H1 (cell line): ENCODE measurements around the gene THOP1. TPM values are rescaled to one million over a fixed set of nuclear protein-coding genes. Genes with fewer than 3 reads are reported as not detected.

ENCODE experiments used
- CTCF ChIA-PET: fragments of 300-600 bp; sonication (Branson Sonifier 250); formaldehyde crosslinking; loops from one replicate; lab custom pipeline; 2021; ENCODE audit not compliant: partially characterized antibody; lab: Charles Lee
- POLR2A ChIA-PET: fragments of 300-600 bp; sonication (Branson Sonifier 250); formaldehyde crosslinking; loops from one replicate; lab custom pipeline; 2021; ENCODE audit warnings: inconsistent platforms; ENCODE audit not compliant: partially characterized antibody; lab: Charles Lee
- DNase-seq, 2 experiments: peaks; one replicate each; pipeline versions ENCODE4 v3.0.0 to v3.0.0-alpha.2; 2010 to 2022; ENCODE audit warnings: low spot score in 2 of 2, low read depth in 1 of 2, mixed read lengths in 1 of 2
- FAIRE-seq: peaks from 2 replicates; lab custom pipeline; 2011; peaks lifted over from hg19 to GRCh38; lab: Jason Lieb, UNC
- H2AFZ ChIP-seq: 2 replicates; pipeline ENCODE4 v1.8.1; 2012; ENCODE audit warnings: low read length, inconsistent platforms
- H2AK5ac ChIP-seq: 2 replicates; pipeline ENCODE4 v1.6.1; 2013; ENCODE audit warnings: low read depth, low read length
- H2BK120ac ChIP-seq: replicated peaks from 2 replicates; pipeline ENCODE3; 2013; ENCODE audit warnings: low read depth, low read length, inconsistent platforms
- H2BK12ac ChIP-seq: 2 replicates; pipeline ENCODE4 v1.6.1; 2013; ENCODE audit warnings: low read depth, low read length
- H2BK15ac ChIP-seq: 2 replicates; pipeline ENCODE4 v1.6.1; 2013; ENCODE audit warnings: low read length
- H2BK20ac ChIP-seq: 2 replicates; pipeline ENCODE4 v1.6.1; 2013; ENCODE audit warnings: low read length
- H2BK5ac ChIP-seq: 2 replicates; pipeline ENCODE4 v1.6.1; 2013; ENCODE audit warnings: low read depth, low read length
- H3K14ac ChIP-seq: 2 replicates; pipeline ENCODE4 v1.6.1; 2013; ENCODE audit warnings: inconsistent platforms; ENCODE audit not compliant: insufficient read length
- H3K18ac ChIP-seq: 2 replicates; pipeline ENCODE4 v1.6.1; 2013; ENCODE audit warnings: low read length; ENCODE audit errors: extremely low read depth
- H3K23ac ChIP-seq: 2 replicates; pipeline ENCODE4 v1.6.1; 2013; ENCODE audit warnings: inconsistent platforms; ENCODE audit not compliant: insufficient read length
- H3K23me2 ChIP-seq: 2 replicates; pipeline ENCODE4 v1.6.1; 2013; ENCODE audit warnings: low read depth, low read length
- H3K27ac ChIP-seq: 2 replicates; pipeline ENCODE4 v1.6.1; 2011; ENCODE audit warnings: low read depth, low read length, inconsistent platforms
- H3K27me3 ChIP-seq, 4 experiments: replicated peaks in 1 of 4; 1 replicate in 1 of 4; 2 replicates in 3 of 4; pipeline versions ENCODE4 v1.6.1 to v1.8.1; 2011 to 2013; ENCODE audit warnings: low read length in 3 of 4, mild to moderate bottlenecking in 3 of 4, inconsistent platforms in 2 of 4, mixed read lengths in 2 of 4, moderate library complexity in 1 of 4; ENCODE audit not compliant: control insufficient read depth in 3 of 4, insufficient read depth in 3 of 4; ENCODE audit errors: extremely low read depth in 1 of 4
- H3K36me3 ChIP-seq, 4 experiments: 2 replicates each; pipeline versions ENCODE4 v1.6.1 to v1.8.1; 2011 to 2013; ENCODE audit warnings: mild to moderate bottlenecking in 4 of 4, low read length in 3 of 4, moderate library complexity in 2 of 4, control low read depth in 1 of 4, inconsistent platforms in 1 of 4; ENCODE audit not compliant: insufficient read depth in 4 of 4, control insufficient read depth in 2 of 4
- H3K4ac ChIP-seq: replicated peaks from 2 replicates; pipeline ENCODE3; 2013; ENCODE audit warnings: low read length, low read depth, mixed read lengths, inconsistent platforms; ENCODE audit not compliant: insufficient read length
- H3K4me1 ChIP-seq, 4 experiments: replicated peaks in 1 of 4; 1 replicate in 1 of 4; 2 replicates in 3 of 4; pipeline versions ENCODE4 v1.6.1 to v1.8.1; 2011 to 2013; ENCODE audit warnings: low read length in 3 of 4, inconsistent platforms in 2 of 4, mixed read lengths in 1 of 4; ENCODE audit not compliant: insufficient read depth in 4 of 4, control insufficient read depth in 3 of 4
- H3K4me2 ChIP-seq, 2 experiments: 2 replicates each; pipeline versions ENCODE4 v1.6.1 to v1.8.1; 2011 to 2013; ENCODE audit warnings: low read depth in 2 of 2, low read length in 2 of 2, control low read depth in 1 of 2, inconsistent platforms in 1 of 2, mild to moderate bottlenecking in 1 of 2; ENCODE audit not compliant: insufficient read depth in 1 of 2
- H3K4me3 ChIP-seq, 4 experiments: fragments of 200-600, 300-600 bp in 1 of 4; sonication (generic), shearing (Covaris generic), sonication (Bioruptor Twin) in 1 of 4; 2 replicates each; pipeline versions ENCODE4 v1.5.1 to v1.8.1; 2011 to 2016; ENCODE audit warnings: low read length in 4 of 4, low read depth in 3 of 4, control low read depth in 2 of 4, inconsistent platforms in 2 of 4, mild to moderate bottlenecking in 2 of 4, mixed read lengths in 1 of 4, moderate library complexity in 1 of 4; ENCODE audit not compliant: insufficient read depth in 2 of 4; ENCODE audit errors: extremely low read depth in 1 of 4
- H3K56ac ChIP-seq: replicated peaks from 2 replicates; pipeline ENCODE3; 2013; ENCODE audit warnings: low read depth, mild to moderate bottlenecking, mixed read lengths, low read length, inconsistent platforms; ENCODE audit not compliant: insufficient read length
- H3K79me1 ChIP-seq: 2 replicates; pipeline ENCODE4 v1.6.1; 2013; ENCODE audit warnings: low read depth, low read length, control low read depth
- H3K79me2 ChIP-seq, 2 experiments: 2 replicates each; pipeline versions ENCODE4 v1.6.1 to v1.8.1; 2012 to 2013; ENCODE audit warnings: low read length in 2 of 2, mild to moderate bottlenecking in 2 of 2, inconsistent platforms in 1 of 2; ENCODE audit not compliant: insufficient read depth in 2 of 2, control insufficient read depth in 1 of 2
- H3K9ac ChIP-seq, 4 experiments: replicated peaks in 1 of 4; 1 replicate in 1 of 4; 2 replicates in 3 of 4; pipeline versions ENCODE4 v1.6.1 to v1.8.1; 2011 to 2013; ENCODE audit warnings: low read depth in 3 of 4, low read length in 3 of 4, control low read depth in 2 of 4, mild to moderate bottlenecking in 2 of 4, moderate library complexity in 2 of 4, inconsistent platforms in 1 of 4; ENCODE audit errors: extremely low read depth in 1 of 4
- H3K9me3 ChIP-seq, 2 experiments: 2 replicates each; pipeline versions ENCODE4 v1.6.1 to v1.8.1; 2012 to 2013; ENCODE audit warnings: mild to moderate bottlenecking in 2 of 2, moderate library complexity in 2 of 2, control low read depth in 1 of 2, inconsistent platforms in 1 of 2, low read depth in 1 of 2, low read length in 1 of 2, mixed read lengths in 1 of 2; ENCODE audit not compliant: insufficient read depth in 2 of 2
- H4K20me1 ChIP-seq, 2 experiments: replicated peaks in 1 of 2; 2 replicates each; pipeline versions ENCODE3 to v1.8.1; 2011 to 2013; ENCODE audit warnings: inconsistent platforms in 2 of 2, low read length in 2 of 2, mild to moderate bottlenecking in 1 of 2; ENCODE audit not compliant: insufficient read depth in 2 of 2, control insufficient read depth in 1 of 2
- H4K5ac ChIP-seq: 2 replicates; pipeline ENCODE4 v1.6.1; 2013; ENCODE audit warnings: low read length, low read depth, mixed read lengths, inconsistent platforms; ENCODE audit not compliant: insufficient read length
- H4K8ac ChIP-seq: 2 replicates; pipeline ENCODE4 v1.8.0; 2013; ENCODE audit warnings: mild to moderate bottlenecking, moderate library complexity, low read length, inconsistent platforms; ENCODE audit not compliant: insufficient read depth; ENCODE audit errors: extremely low read depth
- H4K91ac ChIP-seq: replicated peaks from 2 replicates; pipeline ENCODE3; 2013; ENCODE audit warnings: low read length, mixed read lengths, inconsistent platforms; ENCODE audit not compliant: insufficient read length
- WGBS, 2 experiments: shearing (Covaris generic) in 1 of 2; methylation state at CpG; one replicate each; pipeline versions ENCODE4 v1.1.6 to v1.1.7; 2013 to 2015; ENCODE audit warnings: low lambda C conversion rate in 2 of 2, mixed read lengths in 2 of 2, inconsistent platforms in 1 of 2, low coverage in 1 of 2, missing lambda C conversion rate in 1 of 2; ENCODE audit not compliant: insufficient replicate concordance in 2 of 2, insufficient coverage in 1 of 2, insufficient read length in 1 of 2; ENCODE audit errors: extremely low coverage in 1 of 2, missing lambda C conversion rate in 1 of 2; 5-methylcytosine and 5-hydroxymethylcytosine counted together
- polyA plus RNA-seq, 7 experiments: library from polyadenylated mRNA; depleted of rRNA in 3 of 7; stranded (reverse) in 5 of 7; unstranded in 2 of 7; fragments of >200 nt in 5 of 7; fragments of 200-250 nt in 2 of 7; gene quantifications; 1 replicate in 5 of 7; 2 replicates in 1 of 7; 4 replicates in 1 of 7; pipeline versions ENCODE4 v1.2.1 to v1.2.3, GENCODE V29; 2011 to 2013; ENCODE audit warnings: missing spikeins in 2 of 7, mixed read lengths in 2 of 7
- total RNA-seq: library from RNA; stranded (reverse); fragmentation: NEBNext Ultra II Directional; extraction: Animal tissue kit (Norgen Biotek cat#: 25700); gene quantifications from 2 replicates; pipeline ENCODE4 v1.2.1, GENCODE V29; 2021

Gene THOP1
- total and polyA plus RNA-seq, 2 of the 8 experiments (the other 6 are each of a cell fraction or from before 2014, with no cell fraction given), result 136 to 159 TPM

DNA sequence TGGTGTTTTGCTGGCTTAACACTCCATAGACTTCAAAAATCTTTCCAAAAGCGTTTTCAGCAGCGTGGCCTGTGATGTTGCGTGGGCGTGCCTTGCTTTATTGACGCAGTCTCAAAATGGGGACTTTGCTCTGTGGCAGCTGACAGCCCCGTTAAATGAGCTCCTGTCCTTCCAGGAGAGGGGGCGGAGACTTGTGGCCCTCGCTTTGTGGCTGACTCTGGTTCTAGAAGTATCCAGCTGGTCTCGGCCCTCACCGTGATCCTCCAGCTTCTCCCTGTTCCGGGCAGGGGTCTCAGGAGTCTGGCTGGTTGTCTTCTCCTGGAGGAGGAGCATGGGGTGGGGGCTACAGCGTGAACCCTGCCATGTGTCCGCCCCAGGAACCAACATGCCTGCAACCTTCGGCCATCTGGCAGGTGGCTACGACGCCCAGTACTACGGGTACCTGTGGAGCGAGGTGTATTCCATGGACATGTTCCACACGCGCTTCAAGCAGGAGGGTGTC is 26.0 kb downstream of the THOP1 start:
- no peak overlapping the region for H3K4me3 ChIP-seq
- DNase-seq (no peak), FAIRE-seq (no peak)
- H3K79me1 ChIP-seq, result no peaks in the 10 kb centered on the region
- no peaks in the 10 kb centered on the region for H3K9me3 ChIP-seq
- POLR2A ChIA-PET, result interaction anchor here (1.0 to 1.6 kb wide), 3 partner anchors 12 to 30 kb away, joined by 3 to 6 read pairs (median 3); no protein-coding TSS in a partner anchor
- H3K79me2 ChIP-seq, result no peaks in the 10 kb centered on the region
- H2AK5ac ChIP-seq, result no peak overlapping the region
- no peak overlapping the region for H3K9ac ChIP-seq
- peaks cover 7 to 17% of the 10 kb centered on the region in 2 experiments for H4K20me1 ChIP-seq
- no peak overlapping the region for H2BK12ac ChIP-seq
- H3K18ac ChIP-seq, result no peak overlapping the region
- H3K36me3 ChIP-seq, result peaks cover 13 to 70% (median 53%) of the 10 kb centered on the region in 4 experiments; a peak in 6 of 8 replicates
- H3K23me2 ChIP-seq, result no peaks in the 10 kb centered on the region
- H2BK120ac ChIP-seq, result no peak overlapping the region
- H4K91ac ChIP-seq, result no peak overlapping the region
- H2BK15ac ChIP-seq, result no peak overlapping the region
- no peaks in the 10 kb centered on the region for H3K27me3 ChIP-seq
- no peak overlapping the region for H2AFZ ChIP-seq
- H3K27ac ChIP-seq, result no peak overlapping the region
- no peak overlapping the region for H3K56ac ChIP-seq
- no peak overlapping the region for H3K4ac ChIP-seq
- no peak overlapping the region for H4K8ac ChIP-seq
- no peak overlapping the region for H4K5ac ChIP-seq
- H3K14ac ChIP-seq, result no peak overlapping the region
- no peaks in the 10 kb centered on the region for H3K4me1 ChIP-seq
- 86% methylated on average over 20 of the region's 20 CpGs; no CpG with 5 or more reads in 1 of the 2 experiments for WGBS, 2 experiments
- no peak overlapping the region for H3K4me2 ChIP-seq
- no peak overlapping the region for H3K23ac ChIP-seq
- CTCF ChIA-PET, result no interaction called here
- no peak overlapping the region for H2BK20ac ChIP-seq
- H2BK5ac ChIP-seq, result no peak overlapping the region
